Right lung (tissue), 5 donors: ENCODE measurements around the gene SLC9A9. TPM values are rescaled to one million over a fixed set of nuclear protein-coding genes. Genes with fewer than 3 reads are reported as not detected.

Source experiments
- DNase-seq, 2 donors: peaks; one replicate each; pipeline ENCODE4 v3.0.0-alpha.2; 2013
- polyA plus RNA-seq, 5 donors: library from polyadenylated mRNA; unstranded; fragments of 120-200 nt; gene quantifications; one replicate each; pipeline versions ENCODE4 v1.2.1 to v1.2.3, GENCODE V29; 2013; ENCODE audit warnings: inconsistent platforms in 1 of 5, low replicate concordance in 1 of 5; ENCODE audit not compliant: insufficient read length in 5 of 5, insufficient read depth in 1 of 5

SLC9A9 gene
- polyA plus RNA-seq, 5 donors = 11.7 to 20.9 (median 17.7) TPM

GRCh38 chr3:143222505-143222904 lies 625.8 kb downstream of the SLC9A9 start:
- no peak for DNase-seq

DNA sequence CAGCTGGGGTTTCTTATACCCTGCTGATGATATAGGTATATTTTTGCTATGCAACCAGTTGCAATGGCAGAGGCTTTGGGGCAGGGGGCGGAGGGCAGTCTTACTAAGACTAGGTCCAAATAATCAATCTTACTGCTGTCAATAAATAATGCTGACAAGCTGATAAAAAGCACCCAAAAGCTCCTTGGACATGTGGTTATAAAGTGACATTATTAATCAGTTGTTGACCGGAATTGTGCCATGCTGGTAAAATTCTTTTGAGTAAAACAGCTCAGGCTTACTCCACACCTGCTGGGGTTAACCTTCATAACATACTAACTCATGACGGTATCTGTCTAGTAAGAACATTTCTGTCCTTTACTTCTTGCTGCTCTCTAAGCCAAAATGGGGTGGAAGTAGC lies 626.8 kb downstream of the SLC9A9 start:
- no peak for DNase-seq

DNA sequence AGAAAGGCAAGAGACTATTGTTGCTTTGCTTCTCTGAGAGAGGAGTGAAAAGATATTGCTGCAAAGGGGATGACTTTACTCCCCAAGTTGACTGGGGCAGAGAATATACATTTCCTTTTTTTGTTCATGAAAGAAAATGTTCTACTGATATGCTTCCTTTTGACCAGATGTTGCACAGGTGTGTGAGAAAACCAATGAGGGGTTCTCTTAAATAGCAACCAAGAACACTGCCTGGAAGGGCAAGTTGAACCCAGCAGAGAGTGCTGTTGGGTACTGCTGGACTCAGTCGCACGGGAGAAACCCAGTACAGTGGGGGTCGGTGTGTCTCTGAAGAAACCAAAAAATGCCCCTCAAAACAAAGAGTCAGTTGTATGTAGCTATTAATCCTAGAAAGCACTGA lies 627.5 kb downstream of the SLC9A9 start:
- DNase-seq = no peak

DNA sequence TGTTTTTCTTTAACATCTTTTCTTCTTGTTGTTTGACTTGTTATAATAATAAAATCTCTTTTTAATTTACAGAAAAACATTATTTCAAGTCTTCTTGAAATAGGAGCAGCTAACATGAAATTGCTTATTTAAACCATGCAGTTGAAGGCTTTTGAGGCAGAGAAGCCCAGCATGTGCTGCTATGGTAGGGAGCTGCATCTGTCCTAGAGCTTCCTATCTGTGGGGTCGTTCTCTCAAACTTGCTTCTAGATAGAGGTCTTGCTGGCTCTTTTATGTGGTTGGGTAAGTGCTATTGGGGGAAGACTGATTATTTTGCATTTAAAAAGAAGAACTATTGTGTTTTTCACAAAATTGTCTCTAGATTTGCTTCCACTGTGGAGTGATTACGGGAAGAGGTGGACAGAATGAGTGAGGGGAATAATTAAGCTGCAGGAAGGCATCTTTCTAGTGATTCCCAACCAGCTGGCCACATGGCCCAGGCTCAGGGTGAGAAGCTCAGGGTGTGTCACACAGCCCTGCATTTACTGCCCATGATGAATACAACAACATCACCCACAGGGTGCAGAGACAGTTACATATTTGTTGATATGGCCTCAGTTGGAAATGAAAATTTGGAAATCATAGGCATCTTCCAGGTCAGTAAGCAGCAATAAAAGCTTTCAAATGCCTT lies 630.0 kb downstream of the SLC9A9 start:
- DNase-seq = no peak

- DNase-seq = no peak
Observed at GRCh38 chr3:143217283-143217682, 631.0 kb downstream of the SLC9A9 start.

GRCh38 chr3:143216709-143217182 lies 631.5 kb downstream of the SLC9A9 start:
- DNase-seq = no peak

Other genes starting within 250 kb of the SLC9A9 start
- 10 to 100 TPM; 31.9 to 43.7 (median 42.5) TPM for gene DIPK2A, start 123.4 kb upstream of the SLC9A9 start, polyA plus RNA-seq